DOHH2 (cell line): ENCODE measurements around the gene SAG.

ENCODE experiments used
- CTCF ChIP-seq: fragments of 200-600 bp; sonication (generic); IDR thresholded peaks from one replicate; pipeline ENCODE4 v1.5.1; 2014; ENCODE audit warnings: antibody characterized with exemption, mild to moderate bottlenecking, low read depth, low read length; ENCODE audit not compliant: poor library complexity, severe bottlenecking
- EZH2phosphoT487 ChIP-seq: fragments of 200-600 bp; sonication (generic); IDR thresholded peaks from 2 replicates; pipeline ENCODE4 v1.6.1; 2017; ENCODE audit warnings: borderline replicate concordance, mild to moderate bottlenecking, antibody characterized with exemption, low read length, moderate library complexity, mixed read lengths

- no peak for TF ChIP-seq CTCF
- no peak for TF ChIP-seq EZH2phosphoT487
Measured at GRCh38 chr2:233395687-233396086, 88.1 kb downstream of the SAG start.
